ENCODE data around the gene FAT2.

DNA sequence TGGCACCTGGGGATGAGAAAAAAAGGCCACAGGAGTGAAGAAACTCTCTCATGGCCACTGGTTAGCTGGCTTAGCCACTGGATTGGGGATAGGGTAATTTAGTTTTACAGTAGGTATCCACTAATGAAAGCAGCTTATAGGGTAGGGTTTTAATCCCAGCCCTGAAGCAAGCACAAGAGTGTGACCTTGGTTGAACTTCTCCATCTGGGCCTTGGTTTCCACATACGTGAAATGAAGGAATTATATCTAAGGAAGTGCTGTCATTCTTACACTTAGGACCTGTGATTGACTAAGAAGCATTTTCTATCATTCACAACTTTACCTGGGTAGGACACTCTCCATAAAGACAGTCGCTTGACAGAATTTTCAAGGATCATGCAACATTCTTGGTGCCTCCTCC is 49.6 kb downstream of the FAT2 start:
- no peak for TF ChIP-seq CTCF (IDR thresholded peaks at IDR 0.05; ENCODE audit: borderline replicate concordance, extremely low read depth, low read length, poor library complexity, severe bottlenecking)
- TF ChIP-seq EZH2 (IDR thresholded peaks at IDR 0.05; ENCODE audit: borderline replicate concordance, low read depth, low read length, severe bottlenecking) = no peak
